HG02981 (cell line): Measurements from ENCODE around the gene MSANTD1.

Source experiments
- ATAC-seq: cut with Tn5 transposase; IDR thresholded peaks from one replicate; pipeline ENCODE4 v1.9.1; 2021; ENCODE audit warnings: mild to moderate bottlenecking, moderate library complexity; ENCODE audit not compliant: unreplicated experiment

MSANTD1 gene

DNA sequence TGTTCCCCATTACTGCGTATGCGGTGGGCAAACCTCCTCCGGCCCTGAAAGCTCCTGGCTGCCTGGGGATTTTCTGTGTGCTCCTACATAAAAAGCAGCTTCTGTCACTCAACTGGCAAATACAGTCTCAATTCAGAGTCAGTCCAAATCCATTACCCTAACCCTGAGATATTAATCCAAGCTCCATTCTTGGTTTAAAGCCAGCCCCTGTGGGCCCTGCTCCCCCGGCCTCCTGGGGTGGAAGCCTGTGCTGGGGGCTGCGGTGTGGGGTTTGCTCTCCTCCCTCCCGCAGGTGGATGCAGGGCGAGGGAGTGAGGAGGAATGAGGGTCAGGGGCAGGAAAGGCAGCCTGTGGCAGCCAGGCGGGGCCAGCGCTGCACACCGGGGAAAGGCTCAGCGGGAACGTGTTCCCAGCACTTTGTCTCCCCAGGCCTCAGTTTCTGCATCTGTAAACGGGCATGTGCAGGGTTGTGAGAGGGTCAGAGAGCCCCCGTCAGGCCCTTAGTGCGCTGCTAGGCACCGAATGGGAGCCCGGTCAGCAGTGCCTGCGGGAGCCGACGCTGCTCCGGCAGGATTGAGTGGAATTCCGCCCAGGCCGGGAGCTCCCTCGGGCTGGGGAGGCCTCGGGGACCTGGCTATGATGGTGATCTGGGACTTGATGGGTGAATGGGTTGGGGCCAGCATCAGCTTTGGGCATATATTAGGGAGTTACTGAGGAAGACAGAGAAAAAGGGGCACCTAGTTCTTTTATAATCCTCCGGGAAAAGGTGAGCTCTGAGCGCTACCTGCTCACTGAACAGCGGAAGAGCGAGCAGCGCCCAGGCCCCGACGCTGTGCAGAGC, 37.6 kb downstream of the MSANTD1 start:
- ATAC-seq = no peak

DNA sequence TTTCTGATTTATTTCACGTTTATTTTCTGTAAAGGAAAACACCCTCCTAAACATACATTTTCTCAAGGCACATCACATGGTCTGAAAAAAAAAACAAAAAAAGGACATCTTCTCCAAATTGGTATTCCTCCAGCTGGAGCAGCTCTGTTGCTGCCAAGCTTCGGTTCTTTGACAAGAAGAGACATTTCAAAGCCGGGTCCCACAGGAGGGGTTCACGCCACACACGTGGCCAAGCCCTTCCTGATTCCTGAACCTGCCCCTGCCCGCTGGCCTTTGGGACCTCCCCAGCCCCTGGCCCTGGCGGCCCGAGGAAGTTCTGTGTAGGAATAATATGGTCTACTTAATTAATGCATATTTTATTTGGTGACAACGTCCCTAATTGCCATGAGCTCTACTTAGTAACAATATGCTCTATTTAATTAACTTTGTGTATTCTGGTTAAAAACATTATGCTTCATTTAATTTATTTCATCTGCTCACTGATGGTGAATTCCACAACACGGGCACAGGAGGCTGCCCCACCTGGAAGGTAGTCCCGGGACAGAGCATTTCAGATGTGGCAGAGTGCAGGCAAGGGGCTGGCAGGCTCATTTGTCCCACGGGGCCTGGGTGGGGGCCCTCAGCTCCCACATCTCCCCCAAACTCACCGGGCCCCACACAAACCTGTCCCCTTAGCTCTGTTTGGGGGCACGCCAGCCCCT, 38.5 kb downstream of the MSANTD1 start:
- ATAC-seq = no peak

DNA sequence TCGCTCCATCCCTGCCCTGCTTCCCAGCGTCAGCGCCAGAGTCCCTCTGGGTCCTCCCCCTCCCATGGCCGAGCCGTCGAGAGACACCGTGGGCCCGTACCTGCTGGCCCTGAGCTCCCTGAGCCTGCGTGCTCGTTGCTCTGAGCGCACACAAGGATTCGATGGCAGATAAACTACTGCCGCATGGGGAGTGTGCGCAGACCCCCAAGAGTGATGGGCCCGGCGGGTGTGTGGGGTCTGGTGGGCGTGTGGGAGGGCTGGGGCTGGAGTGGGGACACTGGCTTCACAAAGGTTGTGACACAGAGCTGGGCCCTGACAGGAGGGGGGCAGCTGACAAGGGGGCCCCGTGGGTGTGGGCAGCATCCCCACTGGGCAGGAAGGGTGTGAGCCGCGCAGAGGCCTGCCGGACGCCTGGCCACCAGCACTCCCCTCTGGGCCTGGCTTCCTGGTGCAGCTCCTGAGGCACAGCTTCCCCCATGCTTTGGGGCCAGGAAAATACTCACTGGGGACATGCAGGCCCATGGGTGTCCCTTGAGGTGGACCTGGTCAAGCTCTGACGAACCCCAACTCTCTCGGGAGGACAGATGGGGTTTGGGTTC, 39.1 kb downstream of the MSANTD1 start:
- no peak for ATAC-seq

DNA sequence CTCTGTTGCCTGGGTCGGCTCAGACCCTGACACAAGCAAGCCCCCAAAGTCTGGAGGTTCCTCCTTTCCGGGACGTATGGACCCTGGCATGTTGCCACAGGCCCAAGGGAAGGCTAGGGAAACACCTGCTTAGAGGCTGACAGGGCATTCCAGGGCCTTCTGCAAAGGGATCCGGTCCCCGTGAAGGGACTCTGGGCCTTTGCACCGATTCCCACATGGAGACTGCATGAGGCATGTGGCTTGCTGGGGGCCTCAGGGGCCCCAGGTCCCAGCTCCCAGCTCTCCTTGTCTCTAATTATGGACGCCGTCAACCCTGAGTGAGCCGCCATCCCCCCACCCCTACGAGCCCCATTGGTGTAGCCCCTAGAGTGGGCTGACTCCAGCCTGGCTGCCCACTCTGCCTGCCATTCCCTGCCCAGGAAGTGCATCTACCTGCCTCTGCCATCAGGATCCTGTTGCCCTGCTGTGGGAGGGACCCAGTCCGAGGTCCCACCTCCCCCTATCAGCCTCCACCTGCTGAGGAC, 39.7 kb downstream of the MSANTD1 start:
- ATAC-seq = no peak

DNA sequence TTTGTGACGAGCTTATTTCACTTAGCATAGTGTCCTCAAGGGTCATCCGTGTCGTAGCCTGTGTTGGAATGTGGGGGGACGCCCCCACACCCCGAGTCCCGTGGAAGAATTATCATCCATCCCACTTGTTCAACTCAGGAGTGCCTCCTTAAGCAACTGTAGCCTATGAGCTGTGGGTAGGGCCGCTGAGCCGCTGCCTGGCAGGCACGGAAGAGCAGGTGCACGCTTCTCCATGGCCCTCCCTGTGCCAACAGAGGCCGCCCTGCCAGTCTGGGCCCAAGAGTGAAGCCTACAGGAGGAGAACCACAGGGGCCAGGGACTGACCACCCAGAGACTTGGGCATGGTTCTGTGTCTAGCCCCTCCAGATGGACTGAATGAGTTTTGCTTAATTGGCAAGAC, 41.5 kb downstream of the MSANTD1 start:
- ATAC-seq = no peak

DNA sequence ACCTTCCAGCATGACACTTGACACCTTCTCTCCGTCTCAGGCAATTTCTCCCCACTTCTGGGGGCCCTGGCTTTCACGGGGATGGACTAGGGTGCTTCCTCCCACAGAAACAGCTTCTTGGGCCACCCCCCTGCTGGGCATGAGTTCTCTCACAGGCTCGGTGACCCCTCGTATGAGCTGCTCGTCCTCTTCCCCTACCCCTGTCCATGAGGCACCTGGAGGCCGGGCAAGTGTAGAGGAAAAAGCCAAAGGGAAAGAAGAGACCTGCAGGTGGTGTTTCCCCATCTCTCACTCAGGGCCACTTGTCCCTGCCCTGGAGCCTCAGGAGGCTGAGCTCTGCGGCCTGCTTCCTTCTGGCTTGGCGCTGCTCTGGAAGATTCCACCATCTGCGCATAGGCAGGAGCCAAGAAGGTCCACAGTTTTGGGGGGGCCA, 41.9 kb downstream of the MSANTD1 start:
- no peak for ATAC-seq

DNA sequence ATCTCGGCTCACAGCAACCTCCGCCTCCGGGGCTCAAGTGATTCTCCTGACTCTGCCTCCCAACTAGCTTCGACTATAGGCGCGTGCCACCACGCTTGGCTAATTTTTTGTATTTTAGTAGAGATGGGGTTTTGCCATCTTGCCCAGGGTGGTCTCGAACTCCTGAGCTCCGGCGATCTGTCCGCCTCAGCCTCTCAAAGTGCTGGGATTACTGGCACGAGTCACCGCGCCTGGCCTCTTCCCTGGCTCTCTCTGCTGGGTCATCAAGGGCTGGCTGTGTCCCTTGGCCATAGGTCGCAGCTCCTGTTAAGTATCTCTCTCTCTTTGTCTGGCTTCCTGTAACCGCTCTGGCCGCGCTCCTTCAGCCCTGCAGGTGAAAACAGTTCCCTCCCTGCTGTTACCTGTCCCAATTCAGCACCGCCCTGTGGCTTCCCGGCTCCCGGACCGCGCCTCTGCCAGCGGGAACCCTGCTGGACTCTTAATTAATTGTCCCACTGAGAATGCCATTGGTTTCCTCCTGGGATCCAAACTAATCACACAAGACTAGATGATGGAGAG, 42.5 kb downstream of the MSANTD1 start:
- no peak for ATAC-seq

DNA sequence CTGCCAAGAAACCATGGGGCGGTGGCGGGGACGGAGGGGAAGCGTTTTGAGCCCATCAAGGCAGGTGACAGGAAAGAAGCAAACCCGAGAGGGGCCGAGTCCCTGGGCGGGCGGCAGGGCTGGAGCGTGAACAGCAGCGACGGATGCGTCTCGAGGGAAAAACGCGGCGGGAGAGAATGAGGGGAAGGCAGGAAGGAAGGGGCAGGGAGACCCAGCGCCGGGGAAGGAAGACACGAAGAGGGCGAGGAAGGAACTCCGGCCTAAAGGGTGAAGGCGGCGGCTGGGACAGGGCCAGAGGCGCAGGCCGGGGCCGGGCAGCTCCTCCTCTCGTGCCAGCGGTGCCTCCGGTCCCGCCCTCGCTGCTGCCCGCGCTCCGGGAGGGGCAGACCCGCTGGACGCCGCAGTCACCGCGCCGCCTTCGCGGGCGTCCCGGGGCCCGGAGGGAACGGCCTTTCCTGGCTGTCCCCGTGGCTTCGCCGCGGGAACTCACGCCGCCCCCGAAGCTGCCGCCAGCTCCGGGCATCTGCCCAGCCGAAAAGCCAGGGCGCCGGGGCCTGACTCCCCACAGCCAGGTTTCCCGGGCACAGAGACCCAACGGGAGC, 43.1 kb downstream of the MSANTD1 start:
- peak; percentile 18 for ATAC-seq

DNA sequence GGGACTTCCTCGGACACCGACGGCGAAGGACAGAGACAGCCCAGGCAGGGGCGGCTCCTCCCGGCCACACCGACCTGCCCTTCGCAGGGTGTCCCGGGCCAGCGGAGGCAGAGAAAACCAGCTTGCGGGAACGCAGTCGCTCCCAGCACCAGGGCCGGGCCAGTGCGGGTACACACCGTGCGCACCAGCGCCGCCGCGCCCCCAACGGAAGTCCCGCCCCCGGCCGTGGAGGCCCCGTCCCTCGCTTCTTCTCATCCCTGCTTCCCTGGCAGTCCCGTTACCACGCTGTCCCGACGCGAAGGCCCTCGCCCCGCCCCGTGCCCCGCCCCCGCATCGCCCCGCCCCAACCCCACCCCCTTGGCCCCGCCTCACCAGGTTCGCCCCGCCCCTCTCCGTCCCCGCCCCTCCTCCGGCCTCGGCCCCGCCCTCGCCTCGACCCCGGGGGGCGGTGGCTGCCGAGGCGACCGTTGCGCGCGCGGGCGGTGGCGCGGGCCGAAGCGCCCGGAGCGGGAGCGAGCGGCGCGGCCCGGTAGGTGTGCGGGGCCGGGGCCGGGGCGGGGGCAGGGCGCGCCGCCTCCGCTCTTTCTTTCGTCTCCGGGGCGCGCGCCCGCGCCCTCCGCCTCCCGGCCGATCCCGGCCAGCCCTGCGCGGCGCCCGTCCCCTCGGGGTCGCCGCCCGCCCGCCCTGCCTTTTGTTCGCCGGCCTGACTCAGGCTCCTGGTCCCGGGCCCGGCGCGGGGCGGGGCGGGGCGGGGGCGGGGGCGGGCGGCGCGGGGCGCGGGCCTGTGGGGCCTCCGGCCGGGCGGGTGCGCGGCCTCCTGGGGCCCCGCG, 43.8 kb downstream of the MSANTD1 start, which contains the start of gene RGS12:
RGS12 (plus strand) TSS at position 451 of the 830 bp plus-strand sequence. CDS start 23,150 bp downstream, outside the sequence.
- ATAC-seq = peak; percentile 75

DNA sequence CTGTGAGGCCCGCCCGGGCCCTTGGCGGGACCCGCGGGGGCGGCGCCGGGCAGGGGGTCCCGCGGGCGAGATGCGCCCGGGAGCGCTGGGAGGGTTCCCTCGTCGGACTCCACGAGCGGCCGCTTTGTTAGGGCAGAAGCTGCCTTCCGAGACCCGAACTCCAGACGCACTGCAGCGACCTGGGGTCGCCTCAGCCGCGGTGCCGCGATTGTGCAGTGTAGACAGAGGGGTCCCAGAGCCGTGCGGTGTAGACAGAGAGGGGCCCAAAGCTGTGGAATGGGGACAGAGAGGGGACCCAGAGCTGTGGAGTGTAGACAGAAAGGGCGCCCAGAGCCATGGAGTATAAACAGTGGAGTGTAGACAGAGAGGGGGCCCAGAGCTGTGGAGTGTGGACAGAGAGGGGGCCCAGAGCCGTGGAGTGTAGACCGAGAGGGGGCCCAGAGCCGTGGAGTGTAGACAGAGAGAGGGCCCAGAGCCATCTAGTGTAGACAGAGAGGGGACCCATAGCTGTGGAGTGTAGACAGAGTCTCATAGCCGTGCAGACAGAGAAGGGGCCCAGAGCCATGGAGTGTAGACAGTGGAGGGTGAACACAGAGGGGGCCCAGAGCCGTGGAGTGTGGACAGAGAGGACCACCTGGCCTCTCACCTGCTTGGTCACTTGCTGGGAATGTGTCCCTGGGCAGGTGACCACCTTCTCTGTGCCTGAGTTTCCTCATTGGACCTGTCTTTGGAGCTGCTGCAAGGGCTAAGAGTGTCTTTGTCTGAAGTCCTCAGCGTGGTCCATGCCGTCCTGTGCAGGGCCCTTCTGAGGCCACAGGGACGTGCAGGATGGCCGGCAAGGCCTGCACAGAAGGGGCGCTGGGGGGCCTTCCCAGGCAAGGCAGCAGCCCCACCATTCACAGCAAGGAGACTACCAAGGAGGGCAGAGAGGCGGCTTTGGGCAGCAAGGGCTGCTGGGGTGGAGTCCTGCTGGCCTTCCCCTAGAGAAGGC, 44.7 kb downstream of the MSANTD1 start:
- no peak for ATAC-seq

DNA sequence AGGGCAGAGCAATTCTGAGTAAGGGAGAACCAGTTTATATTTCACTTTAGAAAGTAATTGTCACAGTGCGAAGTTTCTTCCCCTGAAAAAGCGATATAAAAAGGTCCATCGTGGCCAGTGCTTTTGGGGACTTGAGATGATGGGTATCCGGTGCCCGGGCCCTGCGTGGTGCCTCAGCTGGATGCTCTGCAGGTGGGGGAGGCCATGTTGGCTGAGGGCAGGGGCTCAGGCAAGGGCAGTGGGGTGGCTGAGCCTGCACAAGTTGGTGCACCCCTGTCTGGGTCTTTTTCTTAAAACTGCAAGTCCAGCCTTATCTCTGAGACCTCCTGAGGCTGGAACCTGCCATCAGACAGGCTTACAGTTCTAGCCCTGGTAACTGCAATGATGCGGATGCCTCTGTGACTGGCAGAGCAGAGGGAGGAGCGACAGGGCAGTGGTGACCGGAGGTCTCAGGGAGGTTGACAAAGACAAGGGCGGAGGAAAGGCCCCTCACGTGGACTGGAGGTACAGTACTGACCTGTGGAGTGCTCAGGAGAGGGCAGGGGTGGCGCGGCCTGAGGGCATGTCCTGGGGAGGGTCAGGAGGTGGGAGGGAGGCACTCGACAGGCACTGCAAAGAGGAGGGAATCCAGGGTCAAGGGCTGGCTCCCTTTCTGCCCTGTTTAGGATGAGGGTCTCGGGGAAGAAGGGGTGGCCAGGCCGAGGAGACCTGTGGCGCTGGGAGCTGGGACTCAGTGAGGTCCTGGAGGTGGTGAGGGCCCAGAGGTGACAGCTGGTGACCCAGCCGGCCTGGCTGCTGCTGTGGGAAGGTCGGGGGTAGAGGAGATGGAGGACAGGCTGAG, 45.7 kb downstream of the MSANTD1 start:
- no peak for ATAC-seq

DNA sequence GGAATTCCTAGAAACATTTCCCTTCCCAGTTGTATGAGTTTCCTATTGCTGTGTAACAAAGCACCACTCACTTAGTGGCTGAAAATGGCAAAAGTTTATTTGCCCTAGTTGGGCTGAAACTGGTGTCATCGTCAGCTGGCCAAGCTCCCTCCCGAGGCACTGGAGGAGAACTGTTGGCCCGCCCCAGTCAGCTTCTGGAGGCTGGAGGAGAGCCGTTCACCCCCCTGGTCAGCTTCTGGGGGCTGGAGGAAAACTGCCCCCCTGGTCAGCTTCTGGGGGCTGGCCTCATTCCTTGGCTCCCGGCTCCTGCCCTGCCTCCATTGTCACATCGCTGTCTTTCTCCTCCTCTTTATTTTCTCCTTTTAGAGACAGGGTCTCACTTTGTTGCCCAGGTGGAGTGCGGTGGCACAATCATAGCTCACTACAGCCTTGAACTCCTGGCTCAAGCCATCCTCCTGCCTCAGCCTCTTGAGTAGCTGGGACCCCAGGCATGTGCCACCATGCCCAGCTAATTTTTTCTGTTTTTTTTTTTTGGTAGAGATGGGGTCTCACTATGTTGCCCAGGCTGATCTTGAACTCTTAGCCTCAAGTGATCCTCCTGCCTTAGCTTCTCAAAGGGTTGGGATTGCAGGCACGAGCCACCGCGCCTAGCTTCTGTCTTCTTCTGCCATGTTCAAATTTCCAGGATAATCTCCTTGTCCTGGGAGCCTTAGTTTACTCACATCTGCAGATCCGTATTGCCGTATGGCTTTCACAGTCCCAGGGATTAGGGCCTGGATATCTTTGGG, 47.1 kb downstream of the MSANTD1 start:
- ATAC-seq = no peak

DNA sequence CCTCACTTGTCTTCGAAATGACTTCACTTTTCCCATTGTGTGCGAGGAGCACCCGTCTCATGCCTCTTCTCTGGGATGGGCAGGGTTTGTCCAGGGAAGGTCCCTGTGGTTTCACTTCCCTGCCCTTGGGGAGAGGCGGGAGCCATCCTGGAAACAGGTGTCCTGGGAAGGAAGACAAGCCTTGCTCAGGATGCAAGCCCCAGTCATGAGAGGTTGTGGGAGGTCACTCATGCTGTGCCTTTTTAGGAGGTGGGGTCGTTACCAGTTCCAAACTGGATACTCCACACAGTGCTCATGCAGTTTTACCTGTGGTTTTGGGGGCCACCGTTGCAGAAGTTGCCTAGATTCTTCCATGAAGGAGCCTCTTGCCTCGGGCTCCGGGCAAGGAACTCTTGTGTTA, 47.7 kb downstream of the MSANTD1 start:
- ATAC-seq = no peak

DNA sequence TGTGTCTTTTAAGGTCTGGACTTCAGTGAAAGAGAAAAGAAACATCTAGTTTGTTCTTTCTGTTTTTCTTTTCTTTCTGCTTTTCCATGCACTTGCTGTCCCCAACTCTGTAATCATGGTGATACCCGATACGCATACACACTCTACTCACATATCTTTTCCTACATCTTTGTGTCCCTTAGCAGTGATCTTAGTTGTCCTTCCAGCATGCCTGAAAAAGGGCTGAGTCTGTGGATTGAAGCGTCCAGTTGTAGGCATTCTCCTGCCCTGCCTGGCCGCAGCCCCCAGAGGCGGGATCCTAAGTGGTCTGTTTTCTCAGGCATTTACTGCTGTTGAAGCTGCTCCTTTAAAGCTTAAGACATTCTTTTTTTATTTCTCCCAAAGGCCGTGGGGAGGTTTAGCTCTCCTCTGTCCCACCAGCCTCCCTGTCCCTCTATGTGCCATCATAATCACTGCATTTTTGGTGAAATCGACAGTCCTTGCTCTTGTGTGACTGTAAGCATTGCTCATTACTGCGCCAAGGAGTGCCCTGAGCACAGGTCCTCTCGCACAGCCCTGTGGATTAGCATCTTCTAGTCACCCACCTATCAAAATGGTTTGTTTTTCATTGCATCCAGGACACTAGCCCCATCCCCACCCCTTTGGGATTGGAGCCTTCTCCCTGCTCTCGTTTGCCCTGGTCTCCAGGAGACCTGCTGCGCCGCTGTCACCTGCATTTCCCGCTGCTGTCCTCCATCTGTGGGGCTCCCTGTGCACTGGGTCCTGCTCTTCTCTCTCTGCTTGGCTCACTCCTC, 48.3 kb downstream of the MSANTD1 start:
- ATAC-seq = no peak

DNA sequence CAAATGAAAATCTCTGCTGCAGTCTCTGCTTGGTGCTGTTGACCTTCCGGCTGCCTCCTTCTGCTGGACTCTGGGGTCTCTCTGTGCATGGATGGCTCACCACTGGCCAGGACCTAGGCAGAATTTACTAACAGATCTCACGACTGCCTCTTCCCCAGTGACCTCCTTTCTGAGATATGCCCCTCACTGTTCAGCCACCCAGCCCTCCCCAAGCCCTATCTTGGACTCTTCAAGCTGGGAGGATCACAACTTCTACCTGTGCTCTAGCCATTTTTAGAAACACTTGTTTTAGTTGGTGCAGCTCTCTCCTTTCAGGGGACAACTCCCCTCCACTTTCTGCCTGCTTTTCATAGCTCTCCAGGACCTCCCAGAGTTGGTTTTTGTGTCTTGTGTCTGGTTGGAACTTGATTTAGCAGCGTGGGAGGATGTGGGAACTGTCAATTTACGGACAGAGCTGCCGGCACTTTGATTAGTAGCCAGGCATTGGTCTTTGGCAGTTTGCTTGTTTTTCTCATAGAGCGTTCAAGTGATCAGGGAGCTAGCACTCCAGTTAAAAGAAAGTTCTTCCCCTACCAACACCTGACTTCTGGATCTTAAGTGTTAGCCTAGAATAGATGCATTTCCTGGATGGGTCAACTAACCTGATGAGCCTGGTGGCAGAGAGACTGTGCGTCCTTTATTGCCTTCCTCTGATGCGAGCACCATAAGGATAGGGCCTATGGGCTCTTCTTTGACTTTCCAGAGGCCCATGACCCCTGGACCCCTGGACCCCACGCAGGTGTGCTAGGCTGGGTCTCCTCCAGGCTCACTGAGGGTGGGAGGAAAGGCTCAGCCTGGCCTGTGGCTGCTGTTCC, 50.4 kb downstream of the MSANTD1 start:
- ATAC-seq = no peak
